Upper lobe of right lung (tissue), 1 donor: ENCODE data around the gene CNGB1. TPM values are rescaled to one million over a fixed set of nuclear protein-coding genes. Genes with fewer than 3 reads are reported as not detected.
A peak's percentile ranks its signal among the peaks of the same experiment; 100 is the strongest.
"Not testable (repeated sequence)": the region's sequence is repeated elsewhere in the genome, so short reads cannot be mapped to it uniquely, and the experiment has no call there.

Source experiments
- ATAC-seq: fragments of 200-7000 bp; cut with Tn5 transposase; one replicate; pipeline ENCODE4 v1.9.1; 2020; ENCODE audit warnings: mild to moderate bottlenecking, moderate library complexity
- DNase-seq: peaks from one replicate; pipeline ENCODE4 v3.0.0-alpha.2; 2020
- H3K27ac ChIP-seq: fragments of 200-600 bp; one replicate; pipeline ENCODE4 v1.8.0; 2022
- H3K27me3 ChIP-seq: fragments of 200-600 bp; one replicate; pipeline ENCODE4 v1.8.0; 2022; ENCODE audit warnings: mild to moderate bottlenecking
- H3K36me3 ChIP-seq: fragments of 200-600 bp; one replicate; pipeline ENCODE4 v1.8.0; 2022
- H3K4me1 ChIP-seq: fragments of 200-600 bp; one replicate; pipeline ENCODE4 v1.8.0; 2022
- H3K4me3 ChIP-seq: fragments of 200-600 bp; one replicate; pipeline ENCODE4 v1.8.0; 2022; ENCODE audit warnings: mild to moderate bottlenecking
- H3K9me3 ChIP-seq: fragments of 200-600 bp; one replicate; pipeline ENCODE4 v1.8.0; 2022
- intact Hi-C: fragments of 100-400 bp; cut with DNase I; formaldehyde crosslinking; loops from one replicate; pipeline ENCODE4 v1.11.0; 2022
- total RNA-seq: library from RNA; stranded (reverse); fragmentation: NEBNext Ultra II Directional; extraction: Animal tissue kit (Norgen Biotek cat#: 25700); gene quantifications from one replicate; pipeline ENCODE4 v1.2.1, GENCODE V29; 2021
- TF ChIP-seq, protein P1 (sequence below): fragments of 200-600 bp; IDR thresholded peaks from one replicate; pipeline ENCODE4 v1.8.0; 2022; ENCODE audit warnings: antibody characterized with exemption
- donor health status: DM: no; HTN: yes; CAD: no; lungs with severe emphysema.

Gene CNGB1
- total RNA-seq, 1 donor from 2014 or later: not detected

DNA sequence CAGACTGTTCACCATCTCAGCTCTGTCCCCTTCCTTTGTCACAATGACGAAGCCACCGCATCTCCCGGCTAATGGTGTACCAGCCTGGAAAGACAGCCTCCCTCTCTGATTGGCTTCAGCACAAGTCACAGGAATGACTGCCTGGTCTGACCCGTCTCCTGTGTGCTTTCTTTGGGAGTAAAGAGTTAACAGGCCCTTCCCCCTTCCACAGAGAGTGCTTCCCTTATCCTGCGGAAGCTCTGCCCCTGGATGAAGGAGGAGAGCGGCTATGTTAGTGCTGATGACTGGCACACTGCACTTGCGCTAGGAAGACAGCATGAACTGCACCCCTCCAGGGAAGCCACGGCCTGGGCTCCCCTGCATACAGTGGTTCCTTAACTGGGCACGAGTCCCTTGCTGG is 41.6 kb upstream of the CNGB1 start:
- H3K36me3 ChIP-seq: peaks cover 39% of the 10 kb centered on the region

DNA sequence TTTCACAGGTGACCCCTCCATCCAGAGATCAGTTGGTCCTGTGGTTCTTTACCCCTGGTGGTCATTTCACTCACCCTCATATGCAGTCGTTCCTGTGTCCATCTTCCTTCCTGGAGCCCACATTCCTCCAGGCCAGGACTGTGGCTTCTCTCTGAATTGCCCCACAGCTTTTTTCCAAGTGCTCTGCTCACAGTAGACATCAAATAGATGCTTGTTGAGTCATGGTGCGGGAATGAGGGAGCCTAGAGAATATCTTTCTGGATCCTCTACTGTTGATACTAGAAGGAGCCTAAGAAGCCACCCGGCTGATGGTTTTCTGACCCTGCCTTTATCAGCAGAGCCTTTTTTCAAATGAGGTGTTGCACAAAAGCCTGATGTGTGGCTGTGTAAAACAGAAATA is 40.7 kb upstream of the CNGB1 start:
- H3K9me3 ChIP-seq: no peaks in the 10 kb centered on the region
- H3K4me3 ChIP-seq: no peak overlapping the region
- intact Hi-C loops: no loop called here
- ATAC-seq (no peak), DNase-seq (no peak)
- no peaks in the 10 kb centered on the region for H3K27me3 ChIP-seq
- H3K27ac ChIP-seq: no peak overlapping the region
- peaks cover 35% of the 10 kb centered on the region for H3K36me3 ChIP-seq
- H3K4me1 ChIP-seq: no peaks in the 10 kb centered on the region
- TF ChIP-seq, protein P1, sequence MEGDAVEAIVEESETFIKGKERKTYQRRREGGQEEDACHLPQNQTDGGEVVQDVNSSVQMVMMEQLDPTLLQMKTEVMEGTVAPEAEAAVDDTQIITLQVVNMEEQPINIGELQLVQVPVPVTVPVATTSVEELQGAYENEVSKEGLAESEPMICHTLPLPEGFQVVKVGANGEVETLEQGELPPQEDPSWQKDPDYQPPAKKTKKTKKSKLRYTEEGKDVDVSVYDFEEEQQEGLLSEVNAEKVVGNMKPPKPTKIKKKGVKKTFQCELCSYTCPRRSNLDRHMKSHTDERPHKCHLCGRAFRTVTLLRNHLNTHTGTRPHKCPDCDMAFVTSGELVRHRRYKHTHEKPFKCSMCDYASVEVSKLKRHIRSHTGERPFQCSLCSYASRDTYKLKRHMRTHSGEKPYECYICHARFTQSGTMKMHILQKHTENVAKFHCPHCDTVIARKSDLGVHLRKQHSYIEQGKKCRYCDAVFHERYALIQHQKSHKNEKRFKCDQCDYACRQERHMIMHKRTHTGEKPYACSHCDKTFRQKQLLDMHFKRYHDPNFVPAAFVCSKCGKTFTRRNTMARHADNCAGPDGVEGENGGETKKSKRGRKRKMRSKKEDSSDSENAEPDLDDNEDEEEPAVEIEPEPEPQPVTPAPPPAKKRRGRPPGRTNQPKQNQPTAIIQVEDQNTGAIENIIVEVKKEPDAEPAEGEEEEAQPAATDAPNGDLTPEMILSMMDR: no peak

More for the DNA sequence above, 41.6 kb upstream of the CNGB1 start:
- H3K4me3 ChIP-seq: no peak overlapping the region
- TF ChIP-seq, protein P1: no peak
- H3K27me3 ChIP-seq: no peaks in the 10 kb centered on the region
- H3K9me3 ChIP-seq: no peaks in the 10 kb centered on the region
- DNase-seq (no peak), ATAC-seq (no peak)
- no peak overlapping the region for H3K27ac ChIP-seq
- H3K4me1 ChIP-seq: no peaks in the 10 kb centered on the region
- intact Hi-C loops: no loop called here

DNA sequence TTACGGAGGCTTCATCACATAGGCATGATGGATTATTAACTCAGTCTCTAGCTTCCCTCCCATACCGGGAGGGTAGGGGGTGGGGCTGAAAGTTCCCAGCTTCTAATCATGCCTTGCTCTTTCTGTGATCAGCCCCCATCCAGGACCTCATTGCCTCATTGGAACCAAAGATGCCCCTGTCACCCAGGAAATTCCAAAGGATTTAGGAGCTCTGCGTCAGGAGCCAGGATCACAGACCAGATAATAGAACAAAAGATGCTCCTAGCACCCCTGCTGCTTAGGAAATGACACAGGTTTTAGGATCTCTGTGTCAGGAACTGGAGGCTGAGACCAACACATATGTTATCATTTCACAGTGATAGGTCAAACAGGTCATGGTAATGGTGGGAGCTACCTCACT is 40.0 kb upstream of the CNGB1 start:
- intact Hi-C loops: no loop called here

GRCh38 chr16:58009856-58010416 is 39.0 kb upstream of the CNGB1 start:
- H3K4me1 ChIP-seq: no peaks in the 10 kb centered on the region
- TF ChIP-seq, protein P1: no peak
- no peak overlapping the region for H3K4me3 ChIP-seq
- DNase-seq (no peak), ATAC-seq (no peak)
- intact Hi-C loops: no loop called here
- H3K27me3 ChIP-seq: no peaks in the 10 kb centered on the region
- H3K36me3 ChIP-seq: peaks cover 35% of the 10 kb centered on the region
- H3K9me3 ChIP-seq: no peaks in the 10 kb centered on the region
- no peak overlapping the region for H3K27ac ChIP-seq

More for the DNA sequence above, 40.0 kb upstream of the CNGB1 start:
- no peak overlapping the region for H3K27ac ChIP-seq
- no peaks in the 10 kb centered on the region for H3K4me1 ChIP-seq
- TF ChIP-seq, protein P1: no peak
- peaks cover 35% of the 10 kb centered on the region for H3K36me3 ChIP-seq
- H3K4me3 ChIP-seq: no peak overlapping the region
- no peaks in the 10 kb centered on the region for H3K9me3 ChIP-seq
- ATAC-seq: no peak
- H3K27me3 ChIP-seq: no peaks in the 10 kb centered on the region
- DNase-seq: no peak

- H3K9me3 ChIP-seq, H3K4me1 ChIP-seq, H3K27ac ChIP-seq, H3K27me3 ChIP-seq, H3K4me3 ChIP-seq, H3K36me3 ChIP-seq, ATAC-seq: not testable (repeated sequence)
- intact Hi-C loops: loop anchor here (5.0 kb wide), 1 partner anchor 97 kb away; no protein-coding TSS in a partner anchor
- DNase-seq: peak; percentile 43
Observed at GRCh38 chr16:58004736-58005135, 33.8 kb upstream of the CNGB1 start.

- Histone ChIP-seq H3K27ac (no peak overlapping the region), H3K36me3 (peaks cover 1% of the 10 kb centered on the region), H3K27me3 (no peaks in the 10 kb centered on the region), H3K4me1 (peaks cover 25% of the 10 kb centered on the region), H3K4me3 (no peak overlapping the region), H3K9me3 (no peaks in the 10 kb centered on the region)
- TF ChIP-seq, protein P1: no peak
- ATAC-seq: no peak
- intact Hi-C loops: loop anchor here (5.0 kb wide), 1 partner anchor 96 kb away; no protein-coding TSS in a partner anchor
- DNase-seq: no peak
Observed at GRCh38 chr16:58002936-58003335, 32.0 kb upstream of the CNGB1 start.
